Mesendoderm (in vitro differentiated cells): ENCODE measurements around the gene CAMSAP2.

ENCODE experiments used
- DNase-seq: peaks from one replicate; pipeline ENCODE4 v3.0.0; 2013
- H2AK5ac ChIP-seq: 2 replicates; pipeline ENCODE4 v1.6.1; 2013; ENCODE audit warnings: low read length, inconsistent platforms
- H2BK120ac ChIP-seq: 2 replicates; pipeline ENCODE4 v1.6.1; 2013; ENCODE audit warnings: low read depth, mild to moderate bottlenecking, low read length, moderate library complexity, mixed read lengths
- H2BK15ac ChIP-seq: replicated peaks from 2 replicates; pipeline ENCODE4 v1.6.1; 2013; ENCODE audit warnings: low read depth, mild to moderate bottlenecking, moderate library complexity
- H2BK5ac ChIP-seq: 2 replicates; pipeline ENCODE4 v1.6.1; 2013; ENCODE audit warnings: low read length, inconsistent platforms
- H3K18ac ChIP-seq: 2 replicates; pipeline ENCODE4 v1.6.1; 2013; ENCODE audit warnings: mild to moderate bottlenecking, low read length, mixed read lengths
- H3K23ac ChIP-seq: one replicate; pipeline ENCODE4 v1.6.1; 2013; ENCODE audit warnings: low read length
- H3K27ac ChIP-seq: 2 replicates; pipeline ENCODE4 v1.5.1; 2013; ENCODE audit warnings: low read depth, mild to moderate bottlenecking, inconsistent platforms, low read length, moderate library complexity
- H3K27me3 ChIP-seq: 2 replicates; pipeline ENCODE4 v1.6.1; 2013; ENCODE audit warnings: low read length, control low read depth, mild to moderate bottlenecking, inconsistent platforms; ENCODE audit not compliant: insufficient read depth, poor library complexity
- H3K36me3 ChIP-seq: 2 replicates; pipeline ENCODE4 v1.6.1; 2013; ENCODE audit warnings: low read length, inconsistent platforms; ENCODE audit not compliant: control insufficient read depth, insufficient read depth
- H3K4ac ChIP-seq: one replicate; pipeline ENCODE4 v1.6.1; 2013; ENCODE audit warnings: low read depth, mild to moderate bottlenecking, low read length, moderate library complexity
- H3K4me1 ChIP-seq: 2 replicates; pipeline ENCODE4 v1.6.1; 2013; ENCODE audit warnings: low read depth, low read length, inconsistent platforms; ENCODE audit not compliant: control insufficient read depth
- H3K4me2 ChIP-seq: 2 replicates; pipeline ENCODE4 v1.6.1; 2013; ENCODE audit warnings: low read length
- H3K4me3 ChIP-seq: 2 replicates; pipeline ENCODE4 v1.5.1; 2013; ENCODE audit warnings: mild to moderate bottlenecking, low read length
- H3K56ac ChIP-seq: one replicate; pipeline ENCODE4 v1.6.1; 2013; ENCODE audit warnings: low read length
- H3K79me1 ChIP-seq: 2 replicates; pipeline ENCODE4 v1.6.1; 2013; ENCODE audit warnings: low read length, inconsistent platforms
- H3K79me2 ChIP-seq: 2 replicates; pipeline ENCODE4 v1.6.1; 2013; ENCODE audit warnings: mild to moderate bottlenecking, low read length; ENCODE audit not compliant: control insufficient read depth, insufficient read depth
- H3K9ac ChIP-seq: 2 replicates; pipeline ENCODE4 v1.6.1; 2013; ENCODE audit warnings: low read length, inconsistent platforms
- H4K5ac ChIP-seq: one replicate; pipeline ENCODE4 v1.6.1; 2013; ENCODE audit warnings: low read length
- H4K8ac ChIP-seq: one replicate; pipeline ENCODE4 v1.6.1; 2013; ENCODE audit warnings: low read depth, mild to moderate bottlenecking, control low read depth, low read length, moderate library complexity
- WGBS: extraction: QIAGEN DNeasy Blood & Tissue Kit; methylation state at CpG from one replicate; pipeline ENCODE4 v1.1.7; 2013; ENCODE audit warnings: low lambda C conversion rate, missing lambda C conversion rate; ENCODE audit not compliant: insufficient coverage; ENCODE audit errors: extremely low coverage; 5-methylcytosine and 5-hydroxymethylcytosine counted together

The CAMSAP2 gene

DNA sequence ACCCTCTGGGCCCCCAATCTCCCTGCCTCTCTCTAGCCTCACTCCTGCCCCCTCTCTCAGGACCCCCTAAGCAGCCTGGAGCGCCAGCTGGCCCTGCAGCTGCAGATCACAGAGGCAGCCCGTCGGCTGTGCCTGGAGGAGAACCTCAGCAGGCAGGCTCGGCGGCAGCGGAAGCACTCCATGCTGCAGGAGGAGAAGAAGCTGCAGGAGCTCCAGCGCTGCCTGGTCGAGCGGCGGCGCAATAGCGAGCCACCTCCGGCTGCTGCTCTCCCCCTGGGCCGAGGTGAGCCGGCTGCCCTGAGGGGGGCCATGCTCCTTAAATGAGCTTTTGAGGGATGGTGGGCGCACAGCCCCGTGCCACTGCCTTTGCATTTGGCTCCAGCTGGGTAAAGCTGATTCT lies 162.2 kb downstream of the CAMSAP2 start:
- Histone ChIP-seq H2BK5ac (no peak overlapping the region), H3K4ac (no peak overlapping the region), H3K56ac (no peak overlapping the region), H3K36me3 (peaks cover 18% of the 10 kb centered on the region), H2BK120ac (no peak overlapping the region), H3K79me1 (peaks cover 10% of the 10 kb centered on the region), H2BK15ac (no peak overlapping the region), H3K9ac (no peak overlapping the region), H3K27ac (no peak overlapping the region), H2AK5ac (no peak overlapping the region), H4K5ac (no peak overlapping the region), H4K8ac (no peak overlapping the region), H3K4me1 (peaks cover 4% of the 10 kb centered on the region), H3K79me2 (peaks cover 14% of the 10 kb centered on the region), H3K4me3 (no peak overlapping the region), H3K23ac (no peak overlapping the region), H3K4me2 (no peak overlapping the region), H3K27me3 (no peaks in the 10 kb centered on the region), H3K18ac (no peak overlapping the region)
- DNase-seq, result no peak
- WGBS, result no CpG with 5 or more reads among the region's 17 CpGs

GRCh38 chr1:200901350-200901749 lies 162.7 kb downstream of the CAMSAP2 start:
- H2BK15ac ChIP-seq, result no peak overlapping the region
- no peak for DNase-seq
- H3K4ac ChIP-seq, result no peak overlapping the region
- H3K27ac ChIP-seq, result no peak overlapping the region
- no peak overlapping the region for H4K8ac ChIP-seq
- no peak overlapping the region for H3K23ac ChIP-seq
- H4K5ac ChIP-seq, result no peak overlapping the region
- no peak overlapping the region for H3K9ac ChIP-seq
- no peak overlapping the region for H2BK5ac ChIP-seq
- H3K56ac ChIP-seq, result no peak overlapping the region
- peaks cover 3% of the 10 kb centered on the region for H3K4me1 ChIP-seq
- no peak overlapping the region for H3K18ac ChIP-seq
- peaks cover 18% of the 10 kb centered on the region for H3K36me3 ChIP-seq
- H3K79me2 ChIP-seq, result peaks cover 10% of the 10 kb centered on the region
- no peak overlapping the region for H3K4me3 ChIP-seq
- no peak overlapping the region for H2AK5ac ChIP-seq
- H3K79me1 ChIP-seq, result peaks cover 9% of the 10 kb centered on the region
- H2BK120ac ChIP-seq, result no peak overlapping the region
- no peaks in the 10 kb centered on the region for H3K27me3 ChIP-seq
- no peak overlapping the region for H3K4me2 ChIP-seq
- no CpG with 5 or more reads among the region's 5 CpGs for WGBS

DNA sequence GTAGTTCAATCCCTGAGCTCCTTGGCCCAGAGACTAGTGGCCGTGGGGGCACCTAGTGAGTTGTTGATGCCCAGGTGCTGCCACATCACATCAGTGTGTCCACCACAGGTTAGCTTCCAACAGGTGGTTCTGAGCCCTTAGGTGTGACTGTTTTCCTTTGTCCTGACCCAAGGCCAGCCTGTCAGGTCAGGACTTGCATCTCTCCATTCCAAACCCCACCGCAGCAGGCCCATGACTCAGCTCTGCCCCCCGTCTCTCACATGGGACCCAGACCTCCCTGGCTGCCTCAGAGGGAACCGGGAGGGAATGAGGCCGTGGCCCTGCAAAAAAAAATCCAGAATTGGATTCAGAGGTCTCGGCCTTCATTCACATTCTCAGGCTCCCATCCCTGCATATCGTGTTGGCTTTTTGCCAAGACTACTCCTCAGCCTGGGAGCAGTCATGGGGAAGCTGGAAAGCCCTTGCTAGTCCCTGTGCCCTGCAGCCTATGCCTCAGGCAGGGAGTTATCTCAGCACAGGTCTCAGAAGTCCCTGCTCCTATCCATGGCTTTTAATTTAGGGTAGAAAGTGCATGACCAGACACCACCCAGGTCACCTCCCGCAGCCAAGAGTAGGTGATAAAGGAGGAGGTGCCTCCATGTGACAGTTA lies 163.2 kb downstream of the CAMSAP2 start:
- H3K4me2 ChIP-seq, result no peak overlapping the region
- H2AK5ac ChIP-seq, result no peak overlapping the region
- H3K4ac ChIP-seq, result no peak overlapping the region
- H2BK120ac ChIP-seq, result no peak overlapping the region
- DNase-seq, result no peak
- no peak overlapping the region for H3K56ac ChIP-seq
- no CpG with 5 or more reads among the region's 8 CpGs for WGBS
- peaks cover 5% of the 10 kb centered on the region for H3K79me1 ChIP-seq
- no peak overlapping the region for H4K5ac ChIP-seq
- no peak overlapping the region for H2BK5ac ChIP-seq
- no peaks in the 10 kb centered on the region for H3K27me3 ChIP-seq
- H3K79me2 ChIP-seq, result peaks cover 4% of the 10 kb centered on the region
- no peak overlapping the region for H3K18ac ChIP-seq
- H3K23ac ChIP-seq, result no peak overlapping the region
- no peak overlapping the region for H3K27ac ChIP-seq
- no peaks in the 10 kb centered on the region for H3K4me1 ChIP-seq
- peaks cover 18% of the 10 kb centered on the region for H3K36me3 ChIP-seq
- H3K4me3 ChIP-seq, result no peak overlapping the region
- H4K8ac ChIP-seq, result no peak overlapping the region
- no peak overlapping the region for H3K9ac ChIP-seq
- H2BK15ac ChIP-seq, result no peak overlapping the region

DNA sequence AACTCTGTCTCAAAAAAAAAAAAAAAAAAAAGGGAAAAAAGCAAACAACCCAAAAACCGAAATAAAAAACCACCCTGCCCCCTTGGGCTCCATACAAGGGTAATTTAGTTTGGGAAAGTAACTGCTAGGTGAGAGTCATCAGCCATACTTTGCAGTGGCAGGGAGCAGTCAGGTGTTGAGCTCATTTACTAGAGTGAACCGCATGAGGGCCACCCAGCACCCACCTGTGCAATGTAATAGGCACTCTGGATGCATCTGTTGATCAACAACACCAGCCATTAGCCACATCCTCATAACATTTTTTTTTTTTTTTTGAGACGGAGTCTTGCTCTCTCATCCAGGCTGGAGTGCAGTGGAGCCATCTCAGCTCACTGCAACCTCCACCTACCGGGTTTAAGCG lies 165.1 kb downstream of the CAMSAP2 start:
- no peak overlapping the region for H3K4me3 ChIP-seq
- no peak for DNase-seq
- H2BK5ac ChIP-seq, result no peak overlapping the region
- no peak overlapping the region for H4K8ac ChIP-seq
- no peak overlapping the region for H3K27ac ChIP-seq
- H3K79me1 ChIP-seq, result no peaks in the 10 kb centered on the region
- H4K5ac ChIP-seq, result no peak overlapping the region
- H3K9ac ChIP-seq, result no peak overlapping the region
- H3K23ac ChIP-seq, result no peak overlapping the region
- H3K4me1 ChIP-seq, result no peaks in the 10 kb centered on the region
- H3K4ac ChIP-seq, result no peak overlapping the region
- no peak overlapping the region for H3K4me2 ChIP-seq
- no peaks in the 10 kb centered on the region for H3K79me2 ChIP-seq
- H3K36me3 ChIP-seq, result peaks cover 20% of the 10 kb centered on the region
- H3K56ac ChIP-seq, result no peak overlapping the region
- H2AK5ac ChIP-seq, result no peak overlapping the region
- H3K27me3 ChIP-seq, result no peaks in the 10 kb centered on the region
- H2BK120ac ChIP-seq, result no peak overlapping the region
- no peak overlapping the region for H2BK15ac ChIP-seq
- no peak overlapping the region for H3K18ac ChIP-seq
- WGBS, result no CpG with 5 or more reads among the region's 5 CpGs

GRCh38 chr1:200904772-200905171 lies 166.1 kb downstream of the CAMSAP2 start:
- no peaks in the 10 kb centered on the region for H3K79me1 ChIP-seq
- DNase-seq, result no peak
- peaks cover 16% of the 10 kb centered on the region for H3K36me3 ChIP-seq
- H2BK15ac ChIP-seq, result no peak overlapping the region
- H2BK120ac ChIP-seq, result no peak overlapping the region
- H2BK5ac ChIP-seq, result no peak overlapping the region
- no peak overlapping the region for H4K8ac ChIP-seq
- no peak overlapping the region for H2AK5ac ChIP-seq
- H3K27me3 ChIP-seq, result no peaks in the 10 kb centered on the region
- no peak overlapping the region for H3K27ac ChIP-seq
- H3K23ac ChIP-seq, result no peak overlapping the region
- no peak overlapping the region for H3K56ac ChIP-seq
- H3K79me2 ChIP-seq, result no peaks in the 10 kb centered on the region
- no peak overlapping the region for H3K4me2 ChIP-seq
- H3K4ac ChIP-seq, result no peak overlapping the region
- H3K9ac ChIP-seq, result no peak overlapping the region
- no peak overlapping the region for H3K4me3 ChIP-seq
- H3K4me1 ChIP-seq, result no peaks in the 10 kb centered on the region
- H4K5ac ChIP-seq, result no peak overlapping the region
- H3K18ac ChIP-seq, result no peak overlapping the region

DNA sequence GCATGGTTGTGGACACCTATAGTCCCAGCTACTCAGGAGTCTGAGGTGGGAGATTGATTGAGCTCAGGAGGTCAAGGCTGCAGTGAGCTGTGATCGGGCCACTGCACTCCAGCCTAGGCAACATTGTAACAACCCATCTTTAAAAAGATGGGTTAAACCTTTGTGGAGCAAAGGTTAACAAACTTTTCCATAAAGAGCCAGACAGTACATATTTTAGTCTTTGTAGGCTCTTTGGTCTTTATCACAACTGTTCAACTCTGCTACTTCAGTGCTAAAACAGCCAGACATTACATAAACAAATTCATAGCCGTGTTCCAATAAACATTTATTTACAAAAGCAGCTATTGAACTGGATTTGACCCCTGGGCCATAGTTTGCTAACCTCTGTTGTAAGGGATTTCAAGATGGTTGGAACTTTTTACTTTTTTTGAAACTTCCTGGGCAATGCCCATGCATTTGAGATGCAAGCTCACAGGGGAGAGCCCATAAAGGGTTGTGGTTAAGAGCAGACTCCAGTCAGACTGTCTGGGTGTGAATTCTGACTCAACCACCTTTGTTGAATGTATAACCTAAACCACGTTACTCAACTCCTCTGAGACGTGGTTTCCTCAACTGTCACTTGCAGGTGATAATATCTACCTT lies 166.8 kb downstream of the CAMSAP2 start:
- Histone ChIP-seq H3K4ac (no peak overlapping the region), H3K4me2 (no peak overlapping the region), H4K8ac (no peak overlapping the region), H2AK5ac (no peak overlapping the region), H3K9ac (no peak overlapping the region), H3K4me1 (no peaks in the 10 kb centered on the region), H4K5ac (no peak overlapping the region), H2BK120ac (no peak overlapping the region), H3K79me1 (no peaks in the 10 kb centered on the region), H3K56ac (no peak overlapping the region), H3K18ac (no peak overlapping the region), H3K23ac (no peak overlapping the region), H3K79me2 (no peaks in the 10 kb centered on the region), H2BK5ac (no peak overlapping the region), H3K27ac (no peak overlapping the region), H2BK15ac (no peak overlapping the region), H3K27me3 (no peaks in the 10 kb centered on the region), H3K36me3 (peaks cover 14% of the 10 kb centered on the region), H3K4me3 (no peak overlapping the region)
- no CpG with 5 or more reads among the region's 4 CpGs for WGBS
- no peak for DNase-seq
